Keratinocyte (primary cell): ENCODE data around the gene LRRC42.

Experiments used
- CTCF ChIP-seq, 3 experiments: IDR thresholded peaks in 1 of 3; conservative IDR thresholded peaks in 1 of 3; optimal IDR thresholded peaks in 1 of 3; 2 replicates in 2 of 3; 3 replicates in 1 of 3; pipeline versions ENCODE3 to v1.5.1; 2011; ENCODE audit warnings: low read length in 3 of 3, mild to moderate bottlenecking in 3 of 3, moderate library complexity in 2 of 3, control low read depth in 1 of 3, inconsistent platforms in 1 of 3; ENCODE audit not compliant: insufficient read depth in 2 of 3; ENCODE audit errors: extremely low read depth in 1 of 3
- EZH2 ChIP-seq: IDR thresholded peaks from one replicate; pipeline ENCODE4 v1.6.1; 2012; ENCODE audit warnings: inconsistent platforms, mild to moderate bottlenecking, low read length, moderate library complexity

GRCh38 chr1:53942127-53942957, 3.8 kb upstream of the LRRC42 start:
- TF ChIP-seq CTCF (optimal IDR thresholded peaks at IDR 0.05 in 1 of 3, IDR thresholded peaks at IDR 0.05 in 1 of 3, conservative IDR thresholded peaks at IDR 0.05 in 1 of 3; ENCODE audit: extremely low read depth in 1 of 3, insufficient read depth in 2 of 3, low read length in 3 of 3) (no peak), EZH2 (no peak)
